ENCODE data around the gene ABT1.

ABT1 gene

DNA sequence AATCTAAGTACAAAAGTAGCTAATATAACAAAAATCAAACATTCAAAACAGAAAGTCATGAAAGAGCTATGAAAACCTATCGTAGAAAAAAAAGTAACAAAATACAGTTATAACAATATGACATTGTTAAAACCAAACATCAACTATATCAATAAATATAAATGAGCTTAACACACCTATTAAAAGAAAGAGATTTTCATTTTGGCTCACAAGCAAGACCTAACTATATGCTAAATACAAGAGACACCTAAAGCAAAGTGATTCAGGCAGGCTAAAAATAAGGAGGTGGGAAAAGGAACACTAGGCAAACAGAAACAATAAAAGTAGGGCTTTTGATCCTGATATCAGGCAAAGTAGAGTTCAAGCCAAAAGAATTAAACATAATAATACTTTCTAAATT is 49.3 kb downstream of the ABT1 start:
- TF ChIP-seq, protein P1, sequence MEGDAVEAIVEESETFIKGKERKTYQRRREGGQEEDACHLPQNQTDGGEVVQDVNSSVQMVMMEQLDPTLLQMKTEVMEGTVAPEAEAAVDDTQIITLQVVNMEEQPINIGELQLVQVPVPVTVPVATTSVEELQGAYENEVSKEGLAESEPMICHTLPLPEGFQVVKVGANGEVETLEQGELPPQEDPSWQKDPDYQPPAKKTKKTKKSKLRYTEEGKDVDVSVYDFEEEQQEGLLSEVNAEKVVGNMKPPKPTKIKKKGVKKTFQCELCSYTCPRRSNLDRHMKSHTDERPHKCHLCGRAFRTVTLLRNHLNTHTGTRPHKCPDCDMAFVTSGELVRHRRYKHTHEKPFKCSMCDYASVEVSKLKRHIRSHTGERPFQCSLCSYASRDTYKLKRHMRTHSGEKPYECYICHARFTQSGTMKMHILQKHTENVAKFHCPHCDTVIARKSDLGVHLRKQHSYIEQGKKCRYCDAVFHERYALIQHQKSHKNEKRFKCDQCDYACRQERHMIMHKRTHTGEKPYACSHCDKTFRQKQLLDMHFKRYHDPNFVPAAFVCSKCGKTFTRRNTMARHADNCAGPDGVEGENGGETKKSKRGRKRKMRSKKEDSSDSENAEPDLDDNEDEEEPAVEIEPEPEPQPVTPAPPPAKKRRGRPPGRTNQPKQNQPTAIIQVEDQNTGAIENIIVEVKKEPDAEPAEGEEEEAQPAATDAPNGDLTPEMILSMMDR (IDR thresholded peaks at IDR 0.05; ENCODE audit: control insufficient read depth, extremely low read depth, insufficient read depth) = no peak
- H3K4me3 ChIP-seq (ENCODE audit: low read depth, low read length) = no peak overlapping the region
- DNase-seq (ENCODE audit: low read depth) = no peak
